NCI-H1930 (cell line): ENCODE measurements around the gene CNTNAP5.

Experiments used
- DNase-seq, 2 experiments: peaks; one replicate each; lab custom pipeline; 2025; lab: John Stamatoyannopoulos, UW

CNTNAP5 gene

GRCh38 chr2:124267794-124268193 lies 242.7 kb downstream of the CNTNAP5 start:
- DNase-seq, result no peak

GRCh38 chr2:124269348-124269747 lies 244.3 kb downstream of the CNTNAP5 start:
- DNase-seq, result no peak

- DNase-seq, result no peak
Observed at GRCh38 chr2:124272261-124272841, 247.3 kb downstream of the CNTNAP5 start.

GRCh38 chr2:124281541-124281940 lies 256.5 kb downstream of the CNTNAP5 start:
- DNase-seq, result no peak

- no peak for DNase-seq
Observed at GRCh38 chr2:124283096-124283495, 258.0 kb downstream of the CNTNAP5 start.

GRCh38 chr2:124286089-124286783 lies 261.1 kb downstream of the CNTNAP5 start:
- peak in 1 of 2 experiments; percentile 7 for DNase-seq

GRCh38 chr2:124289060-124289459 lies 264.0 kb downstream of the CNTNAP5 start:
- DNase-seq, result no peak

GRCh38 chr2:124289615-124290014 lies 264.5 kb downstream of the CNTNAP5 start:
- no peak for DNase-seq

- no peak for DNase-seq
Observed at GRCh38 chr2:124296470-124296869, 271.4 kb downstream of the CNTNAP5 start.

- DNase-seq, result no peak
Observed at GRCh38 chr2:124301915-124302314, 276.8 kb downstream of the CNTNAP5 start.

- DNase-seq, result no peak
Observed at GRCh38 chr2:124308319-124309062, 283.4 kb downstream of the CNTNAP5 start.

GRCh38 chr2:124309563-124310138 lies 284.6 kb downstream of the CNTNAP5 start:
- DNase-seq, result no peak

- no peak for DNase-seq
Observed at GRCh38 chr2:124310671-124311070, 285.6 kb downstream of the CNTNAP5 start.

- DNase-seq, result no peak
Observed at GRCh38 chr2:124314084-124314483, 289.0 kb downstream of the CNTNAP5 start.

- DNase-seq, result no peak
Observed at GRCh38 chr2:124315221-124315880, 290.3 kb downstream of the CNTNAP5 start.

- no peak for DNase-seq
Observed at GRCh38 chr2:124316133-124316532, 291.0 kb downstream of the CNTNAP5 start.

GRCh38 chr2:124316881-124317605 lies 292.0 kb downstream of the CNTNAP5 start:
- no peak for DNase-seq

GRCh38 chr2:124317628-124318027 lies 292.5 kb downstream of the CNTNAP5 start:
- DNase-seq, result no peak

GRCh38 chr2:124318913-124319312 lies 293.8 kb downstream of the CNTNAP5 start:
- DNase-seq, result no peak

- DNase-seq, result no peak
Observed at GRCh38 chr2:124319577-124319976, 294.5 kb downstream of the CNTNAP5 start.

- DNase-seq, result no peak
Observed at GRCh38 chr2:124320051-124320688, 295.1 kb downstream of the CNTNAP5 start.
